GM18909 (cell line): Measurements from ENCODE around the gene IL17D.
"Not testable (repeated sequence)": the region's sequence is repeated elsewhere in the genome, so short reads cannot be mapped to it uniquely, and the experiment has no call there.

Experiments used
- ATAC-seq: cut with Tn5 transposase; IDR thresholded peaks from one replicate; pipeline ENCODE4 v1.9.1; 2021; ENCODE audit warnings: mild to moderate bottlenecking; ENCODE audit not compliant: unreplicated experiment, poor library complexity

IL17D gene

GRCh38 chr13:20702915-20703779, at the start of gene IL17D:
Gene IL17D, plus strand, starts transcription at chr13:20703699. Its CDS starts 303 bp downstream, at chr13:20704002.
- ATAC-seq = peak; percentile 32

- no peak for ATAC-seq
Observed at GRCh38 chr13:20654156-20654555, 49.3 kb upstream of the IL17D start.

- no peak for ATAC-seq
Observed at GRCh38 chr13:20658451-20659040, 45.0 kb upstream of the IL17D start.

- ATAC-seq = no peak
Observed at GRCh38 chr13:20664351-20664750, 39.1 kb upstream of the IL17D start.

- ATAC-seq = no peak
Observed at GRCh38 chr13:20666948-20667347, 36.6 kb upstream of the IL17D start.

- ATAC-seq = no peak
Observed at GRCh38 chr13:20667857-20668437, 35.6 kb upstream of the IL17D start.

GRCh38 chr13:20669162-20669561, 34.3 kb upstream of the IL17D start:
- no peak for ATAC-seq

- no peak for ATAC-seq
Observed at GRCh38 chr13:20671789-20672188, 31.7 kb upstream of the IL17D start.

GRCh38 chr13:20672772-20673171, 30.7 kb upstream of the IL17D start:
- no peak for ATAC-seq

- ATAC-seq = no peak
Observed at GRCh38 chr13:20673715-20674114, 29.8 kb upstream of the IL17D start.

- ATAC-seq = no peak
Observed at GRCh38 chr13:20676213-20676612, 27.3 kb upstream of the IL17D start.

GRCh38 chr13:20678606-20679005, 24.9 kb upstream of the IL17D start:
- not testable (repeated sequence) for ATAC-seq

GRCh38 chr13:20679879-20680278, 23.6 kb upstream of the IL17D start:
- no peak for ATAC-seq

- no peak for ATAC-seq
Observed at GRCh38 chr13:20680416-20681080, 23.0 kb upstream of the IL17D start.

GRCh38 chr13:20681481-20681880, 22.0 kb upstream of the IL17D start:
- not testable (repeated sequence) for ATAC-seq

GRCh38 chr13:20682061-20682460, 21.4 kb upstream of the IL17D start:
- ATAC-seq = no peak

GRCh38 chr13:20684041-20684440, 19.5 kb upstream of the IL17D start:
- no peak for ATAC-seq

- no peak for ATAC-seq
Observed at GRCh38 chr13:20684546-20684945, 19.0 kb upstream of the IL17D start.

- no peak for ATAC-seq
Observed at GRCh38 chr13:20685092-20685491, 18.4 kb upstream of the IL17D start.

- ATAC-seq = no peak
Observed at GRCh38 chr13:20686167-20686566, 17.3 kb upstream of the IL17D start.
